COR-L47 (cell line): Measurements from ENCODE around the gene CDKAL1.

Experiments
- DNase-seq: peaks from one replicate; lab custom pipeline; 2025; lab: John Stamatoyannopoulos, UW

The CDKAL1 gene

GRCh38 chr6:20840675-20841074 is 306.4 kb downstream of the CDKAL1 start:
- no peak for DNase-seq

- no peak for DNase-seq
Observed at GRCh38 chr6:20841806-20842205, 307.5 kb downstream of the CDKAL1 start.

- DNase-seq: no peak
Observed at GRCh38 chr6:20845592-20845991, 311.3 kb downstream of the CDKAL1 start.

GRCh38 chr6:20846602-20847028 is 312.4 kb downstream of the CDKAL1 start:
- no peak for DNase-seq

- DNase-seq: no peak
Observed at GRCh38 chr6:20847904-20848303, 313.6 kb downstream of the CDKAL1 start.

GRCh38 chr6:20850686-20851416 is 316.6 kb downstream of the CDKAL1 start:
- DNase-seq: no peak

- DNase-seq: no peak
Observed at GRCh38 chr6:20851795-20852194, 317.5 kb downstream of the CDKAL1 start.

GRCh38 chr6:20853828-20854227 is 319.6 kb downstream of the CDKAL1 start:
- DNase-seq: no peak

GRCh38 chr6:20856681-20857288 is 322.5 kb downstream of the CDKAL1 start:
- DNase-seq: no peak

GRCh38 chr6:20861481-20861880 is 327.2 kb downstream of the CDKAL1 start:
- no peak for DNase-seq

- DNase-seq: no peak
Observed at GRCh38 chr6:20866036-20866435, 331.8 kb downstream of the CDKAL1 start.

GRCh38 chr6:20866935-20867703 is 332.9 kb downstream of the CDKAL1 start:
- no peak for DNase-seq

GRCh38 chr6:20868397-20869096 is 334.3 kb downstream of the CDKAL1 start:
- DNase-seq: peak; percentile 89

GRCh38 chr6:20870021-20870420 is 335.8 kb downstream of the CDKAL1 start:
- DNase-seq: no peak

GRCh38 chr6:20870493-20870892 is 336.2 kb downstream of the CDKAL1 start:
- no peak for DNase-seq

GRCh38 chr6:20873425-20874190 is 339.4 kb downstream of the CDKAL1 start:
- no peak for DNase-seq

- DNase-seq: peak; percentile 34
Observed at GRCh38 chr6:20875369-20875963, 341.2 kb downstream of the CDKAL1 start.

- no peak for DNase-seq
Observed at GRCh38 chr6:20876036-20876435, 341.8 kb downstream of the CDKAL1 start.

- DNase-seq: no peak
Observed at GRCh38 chr6:20876561-20876960, 342.3 kb downstream of the CDKAL1 start.

- DNase-seq: no peak
Observed at GRCh38 chr6:20877008-20877937, 343.0 kb downstream of the CDKAL1 start.
